K562 treated with DMSO at 1 percent for 48 hours (cell line): Measurements from ENCODE around the gene CRELD1. TPM values are rescaled to one million over a fixed set of nuclear protein-coding genes. Genes with fewer than 3 reads are reported as not detected.

Experiments used
- total RNA-seq: library from RNA; unstranded; fragments of 300-600 nt; gene quantifications from 2 replicates; pipeline ENCODE4 v1.2.3, GENCODE V29; 2022; ENCODE audit warnings: low replicate concordance; ENCODE audit errors: extremely low read depth

The CRELD1 gene, protein sequence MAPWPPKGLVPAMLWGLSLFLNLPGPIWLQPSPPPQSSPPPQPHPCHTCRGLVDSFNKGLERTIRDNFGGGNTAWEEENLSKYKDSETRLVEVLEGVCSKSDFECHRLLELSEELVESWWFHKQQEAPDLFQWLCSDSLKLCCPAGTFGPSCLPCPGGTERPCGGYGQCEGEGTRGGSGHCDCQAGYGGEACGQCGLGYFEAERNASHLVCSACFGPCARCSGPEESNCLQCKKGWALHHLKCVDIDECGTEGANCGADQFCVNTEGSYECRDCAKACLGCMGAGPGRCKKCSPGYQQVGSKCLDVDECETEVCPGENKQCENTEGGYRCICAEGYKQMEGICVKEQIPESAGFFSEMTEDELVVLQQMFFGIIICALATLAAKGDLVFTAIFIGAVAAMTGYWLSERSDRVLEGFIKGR
- not detected in 2 replicates for total RNA-seq

DNA sequence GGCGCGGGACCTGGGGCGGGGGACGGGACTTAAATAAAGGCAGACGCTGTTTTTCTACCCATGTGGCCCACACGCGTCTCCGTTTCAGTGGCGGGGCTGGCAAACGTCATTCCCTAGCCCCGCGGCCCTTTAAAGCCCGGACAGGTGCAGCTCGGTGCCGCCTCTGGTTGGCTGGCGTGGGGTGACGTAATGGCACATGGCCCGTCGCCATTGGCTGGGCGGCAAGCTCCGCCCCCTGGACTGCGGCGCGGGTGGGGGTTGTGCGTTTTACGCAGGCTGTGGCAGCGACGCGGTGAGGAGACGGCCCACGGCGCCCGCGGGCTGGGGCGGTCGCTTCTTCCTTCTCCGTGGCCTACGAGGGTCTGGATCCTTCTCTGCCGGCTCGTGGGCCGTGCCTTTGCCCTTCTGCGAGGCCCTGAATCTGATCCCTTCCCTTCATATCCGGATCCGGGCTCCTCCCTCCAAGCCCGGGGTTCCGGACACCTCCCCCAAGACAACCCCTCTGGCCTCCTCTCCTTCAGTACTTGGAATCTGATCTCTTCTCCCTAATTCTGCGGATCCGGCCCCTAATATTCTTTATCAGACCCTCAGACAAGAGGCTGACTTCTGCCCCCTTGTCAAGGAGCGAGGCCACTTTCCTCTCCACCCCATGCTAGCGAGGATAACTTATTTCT is at the start of gene CRELD1:
Gene CRELD1 (plus strand): TSS at position 274 of the 674 bp plus-strand sequence. CDS start 605 bp downstream, outside the sequence.

DNA sequence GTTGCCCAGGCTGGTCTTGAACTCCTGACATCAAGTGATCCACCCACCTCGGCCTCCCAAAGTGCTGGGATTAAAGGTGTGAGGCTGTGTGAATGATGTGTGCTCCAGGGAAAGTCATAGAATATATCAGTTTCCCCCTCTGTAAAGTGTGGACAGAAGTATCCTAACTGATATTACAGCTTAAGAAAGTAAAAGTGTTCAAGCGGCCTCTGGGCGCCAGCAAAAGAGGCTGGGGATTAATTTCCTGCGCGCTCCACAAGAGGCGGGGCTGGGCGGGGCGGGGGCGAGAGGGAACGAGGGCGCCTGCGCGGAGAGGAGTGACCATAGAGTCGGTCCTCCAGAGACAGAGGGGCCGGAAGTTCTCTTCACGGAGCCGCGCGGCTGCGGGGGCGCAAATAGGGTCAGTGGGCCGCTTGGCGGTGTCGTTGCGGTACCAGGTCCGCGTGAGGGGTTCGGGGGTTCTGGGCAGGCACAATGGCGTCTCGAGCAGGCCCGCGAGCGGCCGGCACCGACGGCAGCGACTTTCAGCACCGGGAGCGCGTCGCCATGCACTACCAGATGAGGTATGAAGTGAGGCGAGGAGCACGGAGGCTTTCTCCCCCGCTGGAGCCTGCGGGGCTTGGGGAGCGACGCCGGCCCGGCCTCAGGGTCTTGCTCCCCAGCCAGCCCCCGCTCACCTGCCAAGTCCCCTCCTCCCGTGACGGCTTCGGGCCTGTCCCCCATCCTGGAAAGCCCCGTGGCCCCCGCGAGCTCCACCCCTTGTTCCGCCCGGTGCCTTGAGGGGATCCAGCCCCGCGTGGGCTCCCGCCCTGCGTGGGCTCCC is 43.2 kb upstream of the CRELD1 start, which contains the start of gene JAGN1:
Gene JAGN1 (plus strand): TSS at position 362 of the 823 bp plus-strand sequence. CDS start 113 bp downstream, at position 475.

DNA sequence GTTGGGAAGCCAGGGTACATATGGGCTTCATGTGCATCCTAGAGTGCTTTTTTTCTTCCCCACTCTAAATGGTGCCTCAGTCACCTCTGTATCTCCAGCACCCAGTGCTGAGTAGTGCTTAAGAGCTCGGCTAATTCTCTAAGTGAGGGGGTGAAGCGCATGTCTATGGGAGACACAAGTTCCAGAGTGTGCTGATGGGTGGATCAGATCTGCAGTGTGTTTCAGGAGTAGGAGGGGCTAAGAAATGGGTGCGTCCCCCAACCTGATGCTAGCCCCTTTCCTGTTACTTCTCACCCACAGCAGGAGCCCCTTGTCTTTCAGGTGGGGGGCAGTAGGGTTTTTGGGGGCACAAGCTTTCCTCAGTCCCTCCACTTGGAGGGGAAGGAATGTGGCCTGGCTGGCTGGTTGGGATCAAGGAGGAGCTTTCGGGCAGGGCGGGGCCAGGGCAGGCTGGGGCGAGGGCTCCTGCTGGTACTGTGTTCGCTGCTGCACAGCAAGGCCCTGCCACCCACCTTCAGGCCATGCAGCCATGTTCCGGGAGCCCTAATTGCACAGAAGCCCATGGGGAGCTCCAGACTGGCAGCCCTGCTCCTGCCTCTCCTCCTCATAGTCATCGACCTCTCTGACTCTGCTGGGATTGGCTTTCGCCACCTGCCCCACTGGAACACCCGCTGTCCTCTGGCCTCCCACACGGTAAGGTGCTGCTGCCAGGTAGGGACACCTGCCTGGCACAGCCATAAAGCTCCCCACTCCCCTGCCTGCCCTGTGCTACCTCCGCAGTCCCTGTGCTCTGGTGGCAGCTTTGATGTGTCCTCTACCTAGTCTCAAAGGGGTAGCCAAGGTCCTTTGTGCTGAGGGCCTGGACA is 31.0 kb upstream of the CRELD1 start, which contains the start of gene IL17RE:
Gene IL17RE (plus strand): TSS at position 477 of the 866 bp plus-strand sequence. CDS start 85 bp downstream, at position 562.

DNA sequence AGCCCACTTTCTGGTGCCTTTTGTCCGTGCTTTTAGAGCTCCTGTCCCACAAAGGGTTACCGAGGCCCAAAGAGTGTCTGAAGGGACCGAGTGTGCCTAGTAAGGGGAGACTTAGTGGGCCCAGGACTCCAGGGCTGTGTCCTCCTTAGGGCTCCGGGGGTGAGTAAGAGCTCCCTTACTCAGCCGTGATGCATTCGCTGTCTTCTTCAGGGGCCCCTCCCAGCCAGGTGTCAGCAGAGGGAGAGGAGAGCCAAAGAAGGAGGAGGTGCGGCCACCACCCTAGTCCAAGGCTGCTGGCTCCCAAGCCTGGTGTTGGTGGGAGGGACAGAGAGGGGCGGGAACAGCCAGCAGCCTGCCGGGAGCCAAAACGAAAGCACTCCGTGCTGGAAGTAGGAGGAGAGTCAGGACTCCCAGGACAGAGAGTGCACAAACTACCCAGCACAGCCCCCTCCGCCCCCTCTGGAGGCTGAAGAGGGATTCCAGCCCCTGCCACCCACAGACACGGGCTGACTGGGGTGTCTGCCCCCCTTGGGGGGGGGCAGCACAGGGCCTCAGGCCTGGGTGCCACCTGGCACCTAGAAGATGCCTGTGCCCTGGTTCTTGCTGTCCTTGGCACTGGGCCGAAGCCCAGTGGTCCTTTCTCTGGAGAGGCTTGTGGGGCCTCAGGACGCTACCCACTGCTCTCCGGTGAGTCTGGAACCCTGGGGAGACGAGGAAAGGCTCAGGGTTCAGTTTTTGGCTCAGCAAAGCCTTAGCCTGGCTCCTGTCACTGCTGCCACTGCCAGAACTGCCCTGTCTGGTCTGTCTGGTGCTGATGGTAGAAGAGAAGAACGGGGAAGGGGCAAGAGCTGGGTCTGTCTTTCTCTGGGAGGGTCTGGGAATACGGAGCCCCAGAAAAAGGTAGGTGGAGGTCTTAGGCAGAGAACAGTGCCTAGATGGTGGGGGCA is 16.6 kb upstream of the CRELD1 start, which contains the start of gene IL17RC:
Gene IL17RC (plus strand): TSS at position 365 of the 947 bp plus-strand sequence. CDS start 218 bp downstream, at position 583.

DNA sequence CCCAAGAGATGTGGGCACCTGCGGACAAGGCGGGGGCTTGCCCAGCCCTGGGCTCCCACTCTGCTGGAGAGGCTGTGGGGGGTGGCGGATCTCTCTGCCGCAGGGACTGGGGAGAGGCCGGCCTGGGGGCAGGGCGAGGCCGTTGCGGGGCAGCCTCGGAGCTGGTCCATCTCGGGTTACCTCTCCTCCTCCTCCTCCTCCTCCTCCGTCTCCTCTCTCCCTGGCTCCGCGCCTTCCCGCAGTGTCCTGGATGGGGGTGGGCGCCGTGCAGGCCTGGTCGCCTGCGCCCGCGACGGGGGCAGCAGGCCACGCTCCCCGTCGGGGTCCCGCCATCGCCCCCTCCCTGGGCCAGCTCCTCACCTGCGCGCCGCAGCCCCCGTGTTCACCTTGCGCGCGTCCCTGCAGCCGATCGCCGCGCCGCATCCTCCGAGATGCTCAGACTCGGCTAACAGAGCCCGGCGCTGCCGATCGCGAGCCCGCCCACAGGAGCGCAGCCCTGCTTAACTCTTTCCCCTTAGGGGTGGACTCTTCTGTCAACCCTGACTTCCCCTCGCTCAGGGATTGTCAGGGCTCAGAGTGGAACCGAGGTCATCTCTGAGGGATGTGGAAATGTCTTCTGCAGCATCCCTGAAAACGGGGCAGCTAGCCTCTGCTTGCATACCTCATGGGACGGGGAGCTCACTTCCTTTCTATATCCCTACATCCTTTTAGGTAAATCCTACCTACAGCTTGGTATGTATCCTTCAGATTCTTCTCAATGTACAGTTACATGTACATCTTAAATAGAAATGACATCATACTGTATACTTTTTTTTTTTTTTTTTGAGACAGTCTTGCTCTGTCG is 18.6 kb downstream of the CRELD1 start, which contains the start of gene PRRT3:
Gene PRRT3 (minus strand): TSS at position 447 of the 844 bp plus-strand sequence. CDS start 2,293 bp downstream, outside the sequence.

Other genes with a start within 250 kb of the CRELD1 start
- not detected in 2 replicates for gene CPNE9, start 230.0 kb upstream of the CRELD1 start, total RNA-seq
- not detected in 2 replicates for gene BRPF1, start 202.1 kb upstream of the CRELD1 start, total RNA-seq
- not detected in 2 replicates for gene OGG1, start 183.9 kb upstream of the CRELD1 start, total RNA-seq
- gene CAMK1, start 163.9 kb upstream of the CRELD1 start, total RNA-seq: not detected in 2 replicates
- gene TADA3, start 141.4 kb upstream of the CRELD1 start, total RNA-seq: not detected in 2 replicates
- gene ARPC4, start 140.8 kb upstream of the CRELD1 start, total RNA-seq: not detected in 2 replicates
- gene TTLL3, start 123.6 kb upstream of the CRELD1 start, total RNA-seq: not detected in 2 replicates
- gene RPUSD3, start 89.8 kb upstream of the CRELD1 start, total RNA-seq: not detected in 2 replicates
- gene CIDEC, start 53.6 kb upstream of the CRELD1 start, total RNA-seq: not detected in 2 replicates
- gene JAGN1, start 43.2 kb upstream of the CRELD1 start, total RNA-seq: not detected in 2 replicates
- not detected in 2 replicates for gene IL17RE, start 31.0 kb upstream of the CRELD1 start, total RNA-seq
- gene IL17RC, start 16.7 kb upstream of the CRELD1 start, total RNA-seq: not detected in 2 replicates
- not detected in 2 replicates for gene PRRT3, start 18.6 kb downstream of the CRELD1 start, total RNA-seq
- gene EMC3, start 53.0 kb downstream of the CRELD1 start, total RNA-seq: not detected in 2 replicates
- gene FANCD2, start 92.6 kb downstream of the CRELD1 start, total RNA-seq: not detected in 2 replicates
- not detected in 2 replicates for gene FANCD2OS, start 174.4 kb downstream of the CRELD1 start, total RNA-seq
- not detected in 2 replicates for gene BRK1, start 181.8 kb downstream of the CRELD1 start, total RNA-seq
- gene VHL, start 207.9 kb downstream of the CRELD1 start, total RNA-seq: not detected in 2 replicates
- gene IRAK2, start 231.1 kb downstream of the CRELD1 start, total RNA-seq: not detected in 2 replicates